ENCODE measurements around the gene HIGD1A. TPM values are rescaled to one million over a fixed set of nuclear protein-coding genes. Genes with fewer than 3 reads are reported as not detected.

The HIGD1A gene
- total and polyA plus RNA-seq, 2 of the 8 experiments (the other 6 are each of a cell fraction or from before 2014, with no cell fraction given), result 67.3 to 95.4 TPM

- TF ChIP-seq PHF8 (conservative IDR thresholded peaks at IDR 0.05; ENCODE audit: low read depth, low read length) (no peak), CHD2 (IDR thresholded peaks at IDR 0.05; ENCODE audit: low read length) (no peak), SP4 (IDR thresholded peaks at IDR 0.05; ENCODE audit: low read length) (no peak), CHD1 (IDR thresholded peaks at IDR 0.05; ENCODE audit: low read depth, low read length) (no peak)
Observed at GRCh38 chr3:42790714-42791229, 13.5 kb downstream of the HIGD1A start (continued).

All from H1 (cell line).